NCI-H2196 (cell line): ENCODE data around the gene ZNF581.

Experiments
- DNase-seq: peaks from one replicate; lab custom pipeline; 2025; ENCODE audit not compliant: unreplicated experiment; lab: John Stamatoyannopoulos, UW

The ZNF581 gene

DNA sequence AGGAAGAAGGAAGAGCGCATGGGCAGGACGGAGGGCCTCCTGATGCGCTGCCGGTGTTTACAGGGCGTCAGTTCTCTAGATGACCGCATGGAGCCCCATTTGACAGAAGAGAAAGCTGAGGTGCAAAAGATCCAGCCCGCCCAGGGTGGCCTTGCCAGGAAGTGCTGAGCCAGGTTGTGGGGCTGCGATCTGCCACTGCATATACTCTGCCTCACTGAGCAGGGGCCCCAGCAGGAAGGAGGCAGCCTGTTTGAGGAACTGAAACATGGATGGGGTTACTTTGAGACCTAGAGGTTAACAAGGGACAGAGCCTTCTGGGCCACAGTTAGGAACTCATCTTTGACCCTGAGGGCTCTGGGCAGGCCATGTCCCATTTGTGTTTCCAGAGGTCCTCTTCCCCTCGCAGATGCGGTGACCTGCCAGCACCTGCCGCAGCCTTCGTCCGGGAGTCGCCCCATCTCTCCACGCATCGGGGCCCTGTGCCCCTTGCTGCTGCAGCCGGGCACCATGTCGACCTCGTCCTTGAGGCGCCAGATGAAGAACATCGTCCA lies 34.7 kb downstream of the ZNF581 start:
- DNase-seq: no peak

DNA sequence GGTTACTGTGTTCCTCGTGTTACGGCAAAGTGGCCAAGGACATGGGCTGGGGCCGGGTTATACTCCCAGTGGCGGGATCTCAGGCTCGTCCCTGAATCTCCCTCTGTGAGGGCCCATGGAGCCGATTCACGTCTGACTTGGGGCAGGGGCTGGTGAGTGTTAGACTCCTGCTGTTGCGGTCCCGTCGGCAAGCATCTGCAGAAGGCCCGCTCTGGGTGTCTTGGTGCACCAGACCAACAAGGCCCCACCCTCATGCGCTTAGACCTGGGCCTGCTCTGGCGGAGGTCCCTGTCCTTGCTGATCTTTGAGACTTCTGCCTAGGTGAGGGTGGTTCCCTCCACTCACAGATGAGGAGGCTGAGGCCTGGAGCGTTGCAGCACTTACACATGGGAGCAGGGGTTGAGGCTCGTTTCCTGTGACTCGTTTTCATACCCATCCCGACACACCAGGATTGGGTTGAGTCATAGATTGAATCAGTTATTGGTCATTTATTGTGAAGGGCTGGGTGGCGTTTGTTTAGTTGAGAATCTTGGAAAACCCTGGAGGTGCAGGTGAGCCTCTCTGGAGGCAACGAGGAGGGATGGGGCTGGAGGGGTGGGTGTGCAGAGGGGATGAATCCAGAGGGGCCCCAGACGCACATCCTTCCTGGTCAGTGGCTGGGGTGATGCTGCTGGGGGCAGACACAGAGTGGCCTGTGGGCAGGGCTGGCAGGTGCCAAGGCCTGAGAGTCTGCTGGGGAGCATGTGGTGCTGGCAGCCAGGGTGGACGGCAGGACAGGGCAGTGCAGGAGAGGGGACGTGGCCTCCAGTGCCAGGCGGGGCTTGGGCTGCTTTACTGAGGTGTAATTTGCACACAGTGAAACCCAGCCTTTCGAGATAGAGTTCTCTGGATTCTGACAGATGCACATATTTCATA lies 36.2 kb downstream of the ZNF581 start:
- no peak for DNase-seq

DNA sequence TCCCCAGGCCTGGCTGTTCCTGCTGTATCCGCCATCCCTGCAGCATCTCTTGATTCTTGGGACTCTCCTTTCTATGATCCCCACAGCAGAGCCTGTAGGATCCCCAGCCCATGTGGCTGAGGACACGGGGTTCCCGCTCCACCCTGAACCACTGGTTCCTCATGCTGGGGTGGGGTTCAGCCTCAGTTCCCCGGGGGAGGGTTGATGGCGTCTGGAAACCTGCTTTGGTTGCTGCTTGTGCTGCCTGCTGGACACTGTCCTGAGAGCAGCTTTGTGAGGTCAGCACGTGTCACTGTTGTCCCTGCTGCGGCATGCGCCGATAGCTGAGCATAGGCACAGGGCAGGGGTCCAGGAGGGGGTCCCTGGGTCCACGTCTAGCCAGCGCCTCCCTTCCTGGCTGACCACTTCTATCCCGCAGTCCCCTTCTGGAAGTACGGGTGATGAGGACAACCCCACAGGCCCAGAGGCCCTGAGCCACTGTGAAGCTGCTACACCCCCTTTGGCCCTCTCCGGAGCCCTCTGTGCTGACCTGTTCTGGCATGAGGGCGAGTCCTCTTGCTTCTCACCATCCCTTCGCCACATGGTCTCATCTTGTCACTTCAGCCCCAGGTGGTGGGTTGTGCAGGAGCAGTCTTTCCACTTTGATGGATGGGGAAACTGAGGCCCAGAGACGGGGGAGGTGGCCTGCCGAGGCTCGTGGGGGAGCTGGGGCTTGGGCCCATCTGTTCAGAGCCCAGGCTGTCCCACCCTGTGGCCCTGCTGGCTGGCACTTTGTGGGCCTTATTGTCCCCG lies 37.1 kb downstream of the ZNF581 start:
- DNase-seq: no peak

DNA sequence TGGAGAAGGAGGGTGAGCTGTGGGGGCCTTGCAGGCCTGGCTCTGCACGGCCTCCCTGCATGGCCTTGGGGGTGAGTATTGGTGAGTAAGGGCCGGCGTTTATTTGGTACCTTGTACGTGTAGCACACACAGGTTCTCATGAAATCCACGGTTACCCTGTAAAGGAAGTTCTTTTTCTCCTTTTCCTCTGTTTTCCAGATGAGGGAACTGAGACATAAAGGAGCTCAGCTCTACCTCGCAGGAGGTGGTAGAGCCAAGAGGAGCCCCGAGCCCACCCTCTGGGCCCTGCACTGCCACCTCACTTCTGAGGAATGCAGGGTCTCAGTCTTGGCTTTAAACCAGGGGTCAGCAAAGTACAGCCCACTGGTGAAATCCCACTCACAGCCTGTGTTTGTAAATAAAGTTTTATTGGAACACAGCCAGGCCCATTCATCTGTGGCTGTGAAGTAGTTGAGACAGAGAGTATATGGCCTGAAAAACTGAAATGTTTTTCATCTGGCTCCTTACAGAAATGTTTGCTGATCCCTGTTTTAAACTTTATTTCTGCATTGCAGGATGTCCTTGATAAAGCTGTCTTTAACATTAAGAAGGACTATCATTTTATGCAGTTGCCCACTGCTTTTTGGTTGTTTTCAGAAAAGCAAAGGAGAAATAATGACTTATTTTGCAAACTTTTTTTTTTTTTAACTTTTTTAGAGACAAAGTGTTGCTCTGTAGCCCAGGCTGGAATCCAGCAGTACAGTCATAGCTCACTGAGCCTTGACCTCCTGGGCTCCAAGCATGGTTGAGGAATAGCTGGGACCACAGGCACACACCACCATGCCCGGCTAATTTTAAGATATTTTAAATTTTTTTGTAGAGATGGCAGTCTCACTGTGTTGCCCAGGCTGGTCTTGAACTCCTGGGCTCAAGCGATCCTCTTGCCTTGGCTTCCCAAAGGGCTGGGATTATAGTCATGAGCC lies 38.0 kb downstream of the ZNF581 start:
- DNase-seq: no peak

DNA sequence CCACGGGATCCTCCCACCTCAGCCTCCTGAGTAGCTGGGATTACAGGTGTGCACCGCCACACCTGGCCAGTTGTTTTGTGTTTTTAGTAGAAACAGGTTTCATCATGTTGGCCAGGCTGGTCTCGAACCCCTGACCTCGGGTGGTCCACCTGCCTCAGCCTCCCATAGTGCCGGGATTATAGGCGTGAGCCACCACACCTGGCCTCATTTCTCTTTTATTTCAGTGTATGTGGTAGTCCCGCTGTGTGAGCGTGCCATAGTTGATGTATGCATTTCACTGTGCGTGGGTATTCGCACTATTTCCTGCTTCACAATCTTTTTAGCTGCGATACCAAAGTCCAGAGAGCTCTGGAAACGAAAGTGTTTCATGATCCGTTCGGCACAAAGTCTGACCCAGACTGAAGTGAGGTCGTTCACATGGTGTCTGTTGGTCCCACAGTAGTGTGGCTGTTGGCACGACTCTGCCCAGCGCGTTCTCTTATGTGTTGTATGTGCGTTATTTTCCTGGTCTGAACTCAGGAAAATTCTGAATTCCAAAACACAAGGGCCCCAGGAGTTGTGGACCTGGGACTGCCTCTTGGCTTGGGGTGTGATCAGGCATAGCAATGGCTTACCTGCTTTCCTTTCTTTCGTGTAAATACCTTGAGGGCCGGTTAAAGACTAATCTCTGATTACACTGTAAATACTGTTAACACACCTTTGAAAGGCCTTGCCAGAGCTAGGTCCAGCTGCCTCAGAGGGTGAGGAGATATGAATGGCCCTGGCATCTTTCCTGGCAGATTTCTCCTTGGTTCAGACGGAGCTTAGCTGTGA lies 40.2 kb downstream of the ZNF581 start:
- DNase-seq: peak; percentile 77

DNA sequence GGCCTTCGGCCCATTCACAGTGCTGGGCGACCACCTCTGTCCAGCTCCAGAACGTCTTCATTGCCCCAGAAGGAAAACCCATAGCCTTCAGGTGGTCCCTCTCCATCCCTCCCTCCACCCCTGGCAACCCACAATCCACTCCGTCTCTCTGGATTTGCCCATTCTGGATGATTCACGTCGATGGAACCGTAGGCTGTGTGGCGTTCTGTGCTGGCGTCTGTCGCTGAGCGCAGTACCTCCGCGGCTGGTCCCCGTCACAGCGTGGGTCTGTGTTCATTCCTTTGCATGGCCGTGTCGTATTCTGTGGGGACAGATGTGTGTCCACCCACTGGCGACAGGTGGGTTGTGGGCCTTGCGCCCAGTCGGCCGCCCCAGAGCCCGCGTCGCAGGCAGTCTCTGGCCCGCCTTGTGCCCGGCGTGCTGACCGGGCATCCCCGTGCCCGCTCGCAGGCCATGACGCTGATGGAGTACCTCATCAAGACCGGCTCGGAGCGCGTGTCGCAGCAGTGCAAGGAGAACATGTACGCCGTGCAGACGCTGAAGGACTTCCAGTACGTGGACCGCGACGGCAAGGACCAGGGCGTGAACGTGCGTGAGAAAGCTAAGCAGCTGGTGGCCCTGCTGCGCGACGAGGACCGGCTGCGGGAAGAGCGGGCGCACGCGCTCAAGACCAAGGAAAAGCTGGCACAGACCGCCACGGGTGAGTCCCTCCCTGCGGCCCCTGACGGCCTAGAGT lies 41.7 kb downstream of the ZNF581 start:
- DNase-seq: no peak

DNA sequence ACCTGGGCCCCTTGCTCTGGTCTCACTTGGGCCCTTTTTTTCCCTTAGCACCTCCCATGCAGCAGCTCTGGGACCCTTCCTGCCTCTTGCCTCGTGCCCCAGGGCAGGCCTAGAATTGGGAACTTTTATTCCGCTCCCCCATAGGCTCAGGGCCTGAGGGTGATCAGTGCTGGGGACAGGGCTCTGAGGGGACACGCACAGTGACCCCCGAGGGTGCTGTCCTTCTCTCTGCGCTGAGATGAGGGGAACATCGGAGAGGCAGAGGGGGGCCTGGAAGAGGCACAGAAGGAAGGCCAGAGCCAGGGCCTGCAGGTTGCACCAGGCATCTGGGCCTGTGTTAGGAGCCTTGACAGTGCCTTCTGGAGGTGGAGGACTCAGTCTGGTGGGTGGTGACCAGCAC lies 42.3 kb downstream of the ZNF581 start:
- no peak for DNase-seq

DNA sequence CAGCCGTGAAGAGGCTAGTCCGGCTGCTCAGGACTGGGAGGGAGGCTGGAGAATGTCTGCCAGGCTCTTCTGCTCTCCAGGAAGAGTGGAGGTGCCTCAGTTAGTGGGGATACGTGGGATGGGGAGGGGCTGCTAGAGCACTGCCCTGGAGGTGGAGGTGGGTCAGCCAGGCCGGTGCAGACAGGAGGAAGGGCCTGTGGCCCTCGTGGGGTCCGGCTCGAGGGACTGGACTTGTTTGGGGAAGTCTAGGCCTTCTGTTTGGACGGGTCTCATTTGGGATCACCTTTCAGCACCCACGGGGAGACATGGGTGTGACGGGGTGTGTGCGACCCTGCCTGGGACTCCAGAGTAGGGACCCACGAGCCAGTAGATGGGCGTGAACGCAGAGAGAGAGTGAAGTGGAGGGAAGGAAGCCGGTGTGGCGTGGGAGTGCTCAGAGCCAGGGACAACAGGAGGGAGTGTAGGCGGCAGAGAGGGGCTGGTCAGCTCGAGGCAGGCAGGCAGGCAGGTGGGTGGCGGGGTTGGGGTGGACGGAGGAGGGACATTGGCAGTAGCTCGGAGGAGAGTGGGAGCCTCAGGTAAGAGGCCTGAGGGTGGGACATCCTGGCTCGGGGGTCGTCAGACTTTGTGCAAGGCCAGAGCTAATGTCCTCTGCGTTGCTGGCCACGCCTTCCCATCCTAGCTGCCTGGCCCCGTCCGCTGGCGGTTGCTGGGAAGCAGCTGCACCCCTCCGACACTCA lies 43.0 kb downstream of the ZNF581 start:
- DNase-seq: no peak

DNA sequence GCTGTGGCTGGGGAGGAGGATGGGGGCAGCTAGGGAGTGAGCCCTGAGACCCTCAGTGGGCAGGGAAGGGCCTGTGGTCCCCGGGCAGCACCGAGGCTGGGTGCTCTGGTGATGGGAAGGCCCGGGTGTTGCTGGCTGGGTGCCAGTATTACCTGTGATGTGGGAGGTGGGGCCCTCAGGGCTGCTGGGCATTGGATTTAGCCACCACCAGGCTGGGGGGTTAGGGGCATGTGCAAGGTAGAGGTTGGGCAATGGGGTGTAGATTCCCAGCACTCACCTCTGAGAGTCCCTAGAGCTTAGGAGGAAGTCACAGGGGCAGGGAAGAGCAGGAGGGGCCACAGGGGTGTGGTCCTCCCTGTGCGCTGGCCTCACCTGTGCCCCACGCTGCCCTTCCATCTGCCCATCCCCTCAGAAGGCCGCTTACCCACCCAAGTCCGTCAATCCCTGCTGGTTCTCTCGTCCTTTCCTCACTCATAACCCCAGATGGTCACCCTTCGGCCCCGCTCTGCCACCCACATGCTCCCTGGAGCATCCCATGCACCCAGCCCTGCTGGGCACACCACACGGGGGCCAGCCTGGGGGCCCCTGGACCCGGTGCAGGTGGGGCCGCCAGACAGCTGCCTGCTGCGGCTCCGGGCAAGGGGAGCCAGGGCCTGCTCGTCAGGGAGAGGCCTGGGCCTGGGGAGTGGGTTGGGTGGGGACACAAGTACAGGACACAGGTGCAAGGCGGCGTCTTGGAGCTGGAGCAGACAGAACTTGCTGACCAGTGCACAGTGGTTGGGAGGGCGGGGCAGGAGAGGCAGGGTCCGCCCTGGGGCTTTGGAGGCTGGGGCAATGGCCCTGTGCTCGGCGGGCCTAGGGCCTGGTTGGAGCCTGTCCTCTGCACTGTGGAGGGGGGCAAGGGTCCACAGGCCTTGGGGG lies 44.1 kb downstream of the ZNF581 start:
- DNase-seq: no peak

DNA sequence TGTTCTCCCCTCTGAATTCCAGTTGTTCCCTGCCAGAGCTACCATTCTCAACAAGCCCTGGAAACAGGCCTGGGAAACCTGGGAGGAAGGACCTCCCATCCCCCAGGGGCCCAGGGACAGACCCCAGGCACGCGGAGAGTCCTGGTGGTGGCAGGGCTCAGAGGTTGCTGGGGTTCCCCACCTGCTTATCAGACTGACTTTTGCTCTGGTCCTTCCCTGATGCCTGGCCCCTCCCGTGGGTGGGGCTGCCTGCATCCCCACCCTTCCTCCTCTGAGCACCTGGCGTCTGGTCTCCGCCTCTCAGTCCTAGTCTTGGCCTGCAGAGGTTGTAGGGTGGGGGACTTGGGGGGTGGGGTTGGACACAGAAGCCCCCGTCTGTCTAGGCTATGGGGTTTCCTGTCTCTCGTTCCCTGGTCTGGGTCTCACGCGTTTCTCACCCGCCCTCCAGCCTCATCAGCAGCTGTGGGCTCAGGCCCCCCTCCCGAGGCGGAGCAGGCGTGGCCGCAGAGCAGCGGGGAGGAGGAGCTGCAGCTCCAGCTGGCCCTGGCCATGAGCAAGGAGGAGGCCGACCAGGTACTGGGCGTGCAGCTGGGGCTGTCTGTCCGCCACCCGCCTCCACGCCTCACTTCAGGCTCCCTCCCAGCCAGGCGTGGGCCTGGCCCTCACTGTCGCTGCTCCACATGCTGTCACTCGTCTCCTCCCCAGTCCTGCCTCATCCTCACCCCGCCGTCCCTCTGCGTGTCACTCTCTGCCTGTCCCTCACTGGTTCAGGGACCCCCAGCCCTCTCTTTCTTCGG lies 45.2 kb downstream of the ZNF581 start:
- DNase-seq: peak; percentile 81

DNA sequence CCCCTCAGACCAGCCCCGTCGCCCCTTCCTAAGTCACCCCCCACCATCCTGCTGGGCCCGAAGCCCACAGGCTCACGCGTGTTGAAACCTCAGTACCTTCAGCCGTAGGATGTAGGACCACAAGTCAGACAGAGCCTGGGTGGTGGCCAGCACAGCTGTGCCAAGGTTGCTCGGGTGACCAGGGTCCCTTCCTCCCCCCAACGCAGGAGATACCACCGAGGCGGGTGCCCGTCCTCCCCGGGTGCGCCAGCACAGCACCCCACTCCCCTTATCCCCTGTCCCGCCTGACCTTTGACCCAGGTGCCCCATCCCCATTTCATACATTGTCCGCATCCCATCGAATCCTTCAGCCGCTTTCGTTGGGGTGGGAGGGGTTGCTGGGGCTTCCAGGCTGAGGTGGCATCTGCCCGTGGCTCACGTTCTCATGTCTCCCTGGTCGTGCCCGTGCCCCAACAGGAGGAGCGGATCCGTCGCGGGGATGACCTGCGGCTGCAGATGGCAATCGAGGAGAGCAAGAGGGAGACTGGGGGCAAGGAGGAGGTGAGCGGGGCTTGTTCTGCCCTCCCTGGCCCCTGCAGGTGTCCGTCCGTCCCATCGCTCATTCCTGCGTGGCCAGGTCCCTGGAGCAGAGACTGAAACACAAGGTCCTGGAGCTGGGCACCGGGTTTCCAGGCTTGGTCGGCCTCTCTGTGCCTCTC lies 46.1 kb downstream of the ZNF581 start:
- DNase-seq: no peak

DNA sequence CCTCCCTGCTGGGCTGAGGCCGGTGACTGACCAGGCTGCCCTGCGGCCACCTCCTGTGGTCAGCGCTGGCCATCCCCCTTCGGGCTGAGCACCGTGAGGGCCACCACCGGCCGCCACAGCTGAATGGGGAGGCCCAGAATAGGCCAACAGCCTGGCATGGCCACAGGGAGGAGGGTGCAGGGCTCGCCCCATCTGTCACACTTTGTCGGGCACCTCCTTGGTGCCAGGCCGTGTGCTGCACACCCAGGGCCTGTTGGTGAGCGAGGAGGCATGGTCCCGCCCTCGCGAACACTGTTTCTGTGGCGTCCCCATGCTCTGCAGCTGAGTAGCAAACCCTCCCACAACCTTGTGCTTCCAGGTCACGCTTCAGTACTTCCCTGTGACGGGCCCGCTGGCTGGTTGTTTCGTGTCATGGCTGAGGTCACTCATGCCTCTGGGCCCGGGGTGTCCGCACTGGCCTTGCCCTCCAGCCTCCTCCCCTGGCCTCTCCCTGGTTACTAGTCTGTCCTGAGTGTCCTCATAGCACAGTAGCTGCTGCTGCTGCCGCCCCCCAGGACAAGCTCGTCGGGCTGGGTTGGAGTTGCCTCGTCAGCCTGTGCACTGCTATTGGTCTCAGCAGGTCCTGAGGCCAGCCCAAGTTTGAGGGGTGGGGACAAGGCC lies 46.8 kb downstream of the ZNF581 start:
- DNase-seq: no peak

DNA sequence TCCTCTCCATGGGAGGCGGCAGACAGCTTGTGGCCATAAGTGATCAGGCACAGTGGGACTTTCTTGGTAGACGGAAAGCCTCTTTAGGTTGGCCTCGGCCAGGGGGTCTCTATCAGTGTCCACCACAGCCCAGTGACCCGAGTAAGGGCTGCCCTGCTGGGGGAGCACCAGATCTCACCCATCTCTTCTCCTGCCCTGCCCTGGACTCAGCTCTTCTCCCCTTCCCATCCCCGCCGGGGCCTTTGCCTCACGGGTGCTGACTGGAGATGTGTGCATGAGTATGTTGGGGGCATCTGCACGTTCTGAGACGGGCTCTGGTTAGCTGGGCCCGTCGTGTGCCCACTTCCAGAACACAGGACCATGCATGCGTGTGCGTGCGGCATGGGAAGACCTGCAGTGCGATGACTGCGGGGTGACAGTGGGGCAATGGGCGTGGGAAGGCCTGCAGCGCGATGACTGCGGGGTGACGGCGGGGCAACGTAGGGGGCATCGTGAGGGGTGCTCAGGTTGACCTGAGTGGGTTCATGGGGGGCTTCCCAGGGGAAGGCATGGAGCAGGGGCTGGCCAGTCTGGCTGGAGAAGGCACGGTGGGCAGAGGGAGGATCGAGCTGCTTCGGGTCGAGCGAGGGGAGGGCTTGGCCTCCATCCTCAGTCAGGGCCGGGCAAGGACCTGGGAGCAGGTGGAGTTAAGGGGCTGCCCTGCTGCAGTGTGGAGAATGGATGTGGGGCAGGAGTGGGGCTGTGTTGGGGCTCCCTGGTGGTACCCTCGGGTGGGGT lies 47.5 kb downstream of the ZNF581 start:
- no peak for DNase-seq

DNA sequence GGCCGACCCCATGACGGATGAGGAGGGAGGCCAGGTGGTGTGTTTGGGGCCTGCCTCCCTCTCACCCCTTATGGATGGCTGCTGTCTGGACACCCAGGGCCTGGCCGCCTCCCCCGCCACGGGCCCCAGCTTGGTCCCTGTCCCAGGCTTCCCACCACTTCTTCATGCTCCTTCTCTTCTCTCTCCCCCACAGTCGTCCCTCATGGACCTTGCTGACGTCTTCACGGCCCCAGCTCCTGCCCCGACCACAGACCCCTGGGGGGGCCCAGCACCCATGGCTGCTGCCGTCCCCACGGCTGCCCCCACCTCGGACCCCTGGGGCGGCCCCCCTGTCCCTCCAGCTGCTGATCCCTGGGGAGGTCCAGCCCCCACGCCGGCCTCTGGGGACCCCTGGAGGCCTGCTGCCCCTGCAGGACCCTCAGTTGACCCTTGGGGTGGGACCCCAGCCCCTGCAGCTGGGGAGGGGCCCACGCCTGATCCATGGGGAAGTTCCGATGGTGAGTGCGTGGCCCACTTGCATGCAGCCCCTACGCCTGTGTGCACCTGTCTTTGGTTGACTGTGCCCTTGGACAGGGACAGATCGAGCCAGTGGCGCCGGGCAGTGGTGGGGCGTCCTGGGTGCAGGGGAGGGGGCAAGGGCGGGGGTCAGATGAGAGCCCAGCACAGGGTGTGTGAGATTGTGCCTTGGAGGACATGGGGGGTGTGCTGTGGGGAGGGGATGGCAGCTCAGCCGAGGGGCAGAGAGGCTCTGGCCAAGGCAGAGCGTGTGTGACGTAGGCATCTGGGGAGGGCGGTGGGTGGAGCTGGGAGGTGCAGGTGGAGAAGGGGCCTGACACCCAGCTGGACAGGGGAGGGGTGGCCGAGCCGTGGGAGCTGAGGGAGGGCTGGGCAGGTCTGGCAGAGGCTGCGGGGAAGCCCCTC lies 48.4 kb downstream of the ZNF581 start:
- no peak for DNase-seq
